Thyroid gland (tissue), 4 donors: ENCODE results near the gene MED29. TPM values are rescaled to one million over a fixed set of nuclear protein-coding genes. Genes with fewer than 3 reads are reported as not detected.

Source experiments
- DNase-seq, 2 donors: peaks; one replicate each; pipeline ENCODE4 v3.0.0-alpha.2; 2019
- H3K27ac ChIP-seq, 3 donors: fragments of 200-600 bp; sonication (generic); 1 replicate in 2 of 3; 2 replicates in 1 of 3; pipeline ENCODE4 v1.5.1; 2016 to 2019; ENCODE audit warnings: mild to moderate bottlenecking in 1 of 3, moderate library complexity in 1 of 3
- H3K27me3 ChIP-seq: fragments of 200-600 bp; sonication (generic); one replicate; pipeline ENCODE4 v1.5.1; 2019
- H3K36me3 ChIP-seq, 2 donors: fragments of 200-600 bp; sonication (generic); one replicate each; pipeline ENCODE4 v1.5.1; 2016 to 2019
- H3K4me1 ChIP-seq, 2 donors: fragments of 200-600 bp; sonication (generic); one replicate each; pipeline ENCODE4 v1.5.1; 2017 to 2019
- H3K4me3 ChIP-seq, 3 donors: fragments of 200-600 bp; sonication (generic); replicated peaks in 1 of 3; 1 replicate in 2 of 3; 2 replicates in 1 of 3; pipeline ENCODE4 v1.5.1; 2016; ENCODE audit warnings: mild to moderate bottlenecking in 1 of 3
- H3K9me3 ChIP-seq: fragments of 200-600 bp; sonication (generic); one replicate; pipeline ENCODE4 v1.5.1; 2017
- CTCF ChIP-seq, 6 experiments: fragments of 200-600 bp in 3 of 6; fragments of 450-650 bp in 3 of 6; sonication (generic) in 3 of 6; IDR thresholded peaks; one replicate each; pipeline ENCODE4 v1.5.1; 2016 to 2019; ENCODE audit warnings: antibody characterized with exemption in 6 of 6, mild to moderate bottlenecking in 2 of 6, inconsistent platforms in 1 of 6, moderate library complexity in 1 of 6
- POLR2A ChIP-seq, 2 donors: fragments of 450-650 bp; IDR thresholded peaks; one replicate each; pipeline ENCODE4 v1.6.1; 2017; ENCODE audit warnings: antibody characterized with exemption in 2 of 2, mild to moderate bottlenecking in 2 of 2, moderate library complexity in 1 of 2
- WGBS, 2 donors: methylation state at CpG; one replicate each; pipeline ENCODE4 v1.1.5; 2017; 5-methylcytosine and 5-hydroxymethylcytosine counted together
- intact Hi-C: fragments of 100-400 bp; cut with DNase I; formaldehyde crosslinking; loops from one replicate; pipeline ENCODE4 v1.15.1; 2023
- microRNA-seq: library from miRNA; unstranded; fragments of <30 nt; microRNA quantifications from one replicate; pipeline ENCODE4, GENCODE V29; 2016
- small RNA-seq: library from RNA; depleted of rRNA; stranded (forward); fragments of <200 nt; gene quantifications from one replicate; pipeline ENCODE3, GENCODE V24; 2016
- total RNA-seq, 4 donors: library from RNA; depleted of rRNA; stranded (reverse); fragments of >200 nt; gene quantifications; one replicate each; pipeline ENCODE4 v1.2.3, GENCODE V29; 2016

Gene MED29
- total RNA-seq, 4 donors from 2014 or later: 44.3 to 77.5 (median 63.4) TPM

- intact Hi-C loops: loop anchor here (10.0 kb wide), 1 partner anchor 89 kb away; the partner anchor contains the start of gene EID2B
- Histone ChIP-seq H3K4me3 (peak within 1 kb of the TSS; percentile 71 to 86 (median 85)), H3K4me1 (peaks cover 21 to 25% of the 10 kb centered on the region in 2 donors), H3K27ac (peak within 1 kb of the TSS; percentile 84 to 90 (median 88)), H3K9me3 (no peaks in the 10 kb centered on the region), H3K27me3 (no peaks in the 10 kb centered on the region), H3K36me3 (no peaks in the 10 kb centered on the region)
- 0% methylated on average over 34 to 56 of the region's 68 CpGs for WGBS, 2 donors
- TF ChIP-seq POLR2A (IDR thresholded peaks at IDR 0.05) (peak; percentile 55 to 95), CTCF (IDR thresholded peaks at IDR 0.05) (peak in 1 of 6 experiments; percentile 19)
- peak; percentile 98 for DNase-seq
These were observed 54.3 kb downstream of the MED29 start, which contains the start of gene SUPT5H for GRCh38 chr19:39445196-39446111. Gene SUPT5H (plus strand): TSS chr19:39445582. CDS start chr19:39445891, 309 bp downstream.

- H3K27me3 ChIP-seq: no peaks in the 10 kb centered on the region
- H3K36me3 ChIP-seq: no peaks in the 10 kb centered on the region
- peak overlapping the region in 2 of 3 donors; percentile 85 to 86 for H3K4me3 ChIP-seq
- WGBS, 2 donors: 76 to 85% methylated on average over 16 of the region's 16 CpGs
- no peak for DNase-seq
- peaks cover 21 to 25% of the 10 kb centered on the region in 2 donors for H3K4me1 ChIP-seq
- intact Hi-C loops: loop anchor here (10.0 kb wide), 1 partner anchor 88 kb away; the partner anchor contains the start of gene EID2B
- TF ChIP-seq CTCF (IDR thresholded peaks at IDR 0.05): no peak
- no peak for TF ChIP-seq POLR2A (IDR thresholded peaks at IDR 0.05)
- no peaks in the 10 kb centered on the region for H3K9me3 ChIP-seq
- H3K27ac ChIP-seq: peak overlapping the region in 1 of 3 donors; percentile 88
These were observed 55.3 kb downstream of the MED29 start for GRCh38 chr19:39446365-39447084.

- Histone ChIP-seq H3K4me3 (no peak overlapping the region), H3K27me3 (no peaks in the 10 kb centered on the region), H3K4me1 (peaks cover 21 to 25% of the 10 kb centered on the region in 2 donors), H3K9me3 (no peaks in the 10 kb centered on the region), H3K27ac (no peak overlapping the region), H3K36me3 (peaks cover under 1 to 3% of the 10 kb centered on the region in 2 donors)
- no peak for DNase-seq
- TF ChIP-seq CTCF (IDR thresholded peaks at IDR 0.05) (no peak), POLR2A (IDR thresholded peaks at IDR 0.05) (no peak)
- intact Hi-C loops: loop anchor here (10.0 kb wide), 1 partner anchor 87 kb away; the partner anchor contains the start of gene EID2B
- 67 to 77% methylated on average over 3 of the region's 3 CpGs for WGBS, 2 donors
These were observed 57.1 kb downstream of the MED29 start for GRCh38 chr19:39448271-39448670.

- no peak for DNase-seq
- H3K36me3 ChIP-seq: peaks cover 5 to 8% of the 10 kb centered on the region in 2 donors
- no peaks in the 10 kb centered on the region for H3K27me3 ChIP-seq
- intact Hi-C loops: loop anchor here (10.0 kb wide), 1 partner anchor 86 kb away; the partner anchor contains the start of gene EID2B
- no peak overlapping the region for H3K4me3 ChIP-seq
- TF ChIP-seq POLR2A (IDR thresholded peaks at IDR 0.05): no peak
- TF ChIP-seq CTCF (IDR thresholded peaks at IDR 0.05): no peak
- H3K27ac ChIP-seq: no peak overlapping the region
- H3K9me3 ChIP-seq: no peaks in the 10 kb centered on the region
- WGBS, 2 donors: 79 to 88% methylated on average over 8 of the region's 8 CpGs
- H3K4me1 ChIP-seq: peaks cover 19 to 25% of the 10 kb centered on the region in 2 donors
These were observed 58.1 kb downstream of the MED29 start for GRCh38 chr19:39449116-39449797.

Small RNA genes lying within 50 kb of the gene (microRNA-seq; reads per million reads assigned to microRNA genes)
- gene MIR4530: not detected

Small RNA genes lying within 50 kb of the gene (small RNA-seq; reads per million reads assigned to genes)
- gene AC011445.2 (not detected), gene MIR4530 (not detected), gene RN7SL566P (not detected)

Other genes starting within 250 kb of the MED29 start
- gene NCCRP1, start 194.4 kb upstream of the MED29 start, total RNA-seq: under 1 TPM in 3 of 4 donors, not detected in 1; 0.45 to 0.81 (median 0.78) TPM
- gene SYCN, start 187.1 kb upstream of the MED29 start, total RNA-seq: not detected
- gene IFNL3, start 146.4 kb upstream of the MED29 start, total RNA-seq: not detected
- gene IFNL4, start 142.5 kb upstream of the MED29 start, total RNA-seq: not detected
- not detected for gene IFNL2, start 123.0 kb upstream of the MED29 start, total RNA-seq
- not detected for gene IFNL1, start 95.0 kb upstream of the MED29 start, total RNA-seq
- 1 to 10 TPM in 3 of 4 donors, under 1 TPM in 1; 0.78 to 2.2 (median 1.1) TPM for gene LRFN1, start 70.5 kb upstream of the MED29 start, total RNA-seq
- 10 to 100 TPM in 3 of 4 donors, 1 to 10 TPM in 1; 6.3 to 54.7 (median 17.6) TPM for gene GMFG, start 55.3 kb upstream of the MED29 start, total RNA-seq
- gene SAMD4B, start 49.0 kb upstream of the MED29 start, total RNA-seq: 100 to 1,000 TPM in 3 of 4 donors, 10 to 100 TPM in 1; 79.5 to 212 (median 124) TPM
- gene PAF1, start 272 bp upstream of the MED29 start, total RNA-seq: 10 to 100 TPM; 38.8 to 60.3 (median 50.8) TPM
- 100 to 1,000 TPM in 1 of 4 donors, 10 to 100 TPM in 3; 32.4 to 109 (median 62.4) TPM for gene ZFP36, start 15.5 kb downstream of the MED29 start, total RNA-seq
- 10 to 100 TPM in 2 of 4 donors, 1 to 10 TPM in 2; 8.2 to 29.1 (median 10.7) TPM for gene PLEKHG2, start 21.3 kb downstream of the MED29 start, total RNA-seq
- gene RPS16, start 44.6 kb downstream of the MED29 start, total RNA-seq: 1,000 to 10,000 TPM in 2 of 4 donors, 100 to 1,000 TPM in 2; 919 to 2,686 (median 1,277) TPM
- gene SUPT5H, start 54.2 kb downstream of the MED29 start, total RNA-seq: 100 to 1,000 TPM in 2 of 4 donors, 10 to 100 TPM in 2; 93.6 to 203 (median 116) TPM
- gene TIMM50, start 89.5 kb downstream of the MED29 start, total RNA-seq: 10 to 100 TPM; 74.4 to 86.5 (median 84.5) TPM
- under 1 TPM in 1 of 4 donors, not detected in 3; 0.56 TPM for gene DLL3, start 107.6 kb downstream of the MED29 start, total RNA-seq
- gene SELENOV, start 123.8 kb downstream of the MED29 start, total RNA-seq: 1 to 10 TPM; 2.5 to 4.4 (median 3.3) TPM
- gene EID2B, start 141.5 kb downstream of the MED29 start, total RNA-seq: 1 to 10 TPM; 2.4 to 7.1 (median 4.4) TPM
- gene EID2, start 148.8 kb downstream of the MED29 start, total RNA-seq: 10 to 100 TPM; 15.3 to 24.4 (median 19.8) TPM
- not detected for gene LGALS13, start 211.1 kb downstream of the MED29 start, total RNA-seq